HepG2 (cell line): ENCODE results near the gene INO80. TPM values are rescaled to one million over a fixed set of nuclear protein-coding genes. Genes with fewer than 3 reads are reported as not detected.

ENCODE experiments used
- BHLHE40 ChIP-seq: IDR thresholded peaks from 2 replicates; pipeline ENCODE4 v1.6.1; 2011; ENCODE audit warnings: low read length, improper control_type of control experiment
- DMAP1 ChIP-seq: IDR thresholded peaks from 2 replicates; pipeline ENCODE4 v1.6.1; 2016
- FOXP1 ChIP-seq, 2 experiments: fragments of 450-650 bp in 1 of 2; IDR thresholded peaks; 2 replicates each; pipeline ENCODE4 v1.6.1; 2017 to 2018; ENCODE audit warnings: antibody characterized with exemption in 1 of 2
- GTF2F1 ChIP-seq: fragments of 150-350 bp; IDR thresholded peaks from 2 replicates; pipeline ENCODE4 v1.6.1; 2014; ENCODE audit warnings: low read length
- SRSF4 ChIP-seq: fragments of 200-400 bp; formaldehyde crosslinking; IDR thresholded peaks from one replicate; pipeline ENCODE4 v1.6.1; 2018; ENCODE audit warnings: mild to moderate bottlenecking, low read depth, low read length, moderate library complexity; ENCODE audit not compliant: poor library complexity, severe bottlenecking
- THRA ChIP-seq: sonication (generic); formaldehyde crosslinking; IDR thresholded peaks from 2 replicates; pipeline ENCODE4 v1.4.0; 2020; ENCODE audit warnings: missing genetic modification reagents, borderline replicate concordance
- U2AF1 ChIP-seq: fragments of 200-400 bp; formaldehyde crosslinking; optimal IDR thresholded peaks from 2 replicates; pipeline ENCODE3; 2017; ENCODE audit warnings: mild to moderate bottlenecking, low read depth, low read length
- ZHX1 ChIP-seq: sonication (generic); formaldehyde crosslinking; IDR thresholded peaks from 2 replicates; pipeline ENCODE4 v1.8.1; 2022; ENCODE audit warnings: low read depth, mild to moderate bottlenecking, missing genetic modification reagents
- ZNF264 ChIP-seq: sonication (generic); formaldehyde crosslinking; IDR thresholded peaks from 2 replicates; pipeline ENCODE4 v1.4.0; 2020; ENCODE audit warnings: missing genetic modification reagents
- ZNF326 ChIP-seq: sonication (generic); formaldehyde crosslinking; IDR thresholded peaks from 2 replicates; pipeline ENCODE4 v1.4.0; 2020; ENCODE audit warnings: missing genetic modification reagents, borderline replicate concordance
- ZSCAN31 ChIP-seq: sonication (generic); formaldehyde crosslinking; IDR thresholded peaks from 2 replicates; pipeline ENCODE4 v1.5.0; 2020; ENCODE audit warnings: low read depth, mild to moderate bottlenecking, missing genetic modification reagents
- polyA plus RNA-seq, 8 experiments: library from polyadenylated mRNA; depleted of rRNA in 3 of 8; stranded (reverse) in 7 of 8; unstranded in 1 of 8; fragments of >200 nt; fragmentation: Illumina TruSeq in 4 of 8; extraction: Trizol in 4 of 8; gene quantifications; 2 replicates each; pipeline versions ENCODE4 v1.2.1 to v1.2.3, GENCODE V29; 2011 to 2016; ENCODE audit warnings: low read depth in 4 of 8, missing spikeins in 1 of 8, mixed read lengths in 1 of 8; ENCODE audit not compliant: insufficient read depth in 1 of 8
- total RNA-seq, 5 experiments: library from RNA; depleted of rRNA; stranded (reverse); fragments of >200 nt; fragmentation: Illumina TruSeq; extraction: Trizol; gene quantifications; 2 replicates each; pipeline ENCODE4 v1.2.3, GENCODE V29; 2016; ENCODE audit warnings: low read depth in 1 of 5
- TF ChIP-seq, protein P1 (sequence below): sonication (generic); formaldehyde crosslinking; IDR thresholded peaks from 2 replicates; pipeline ENCODE4 v1.9.0; 2021; ENCODE audit warnings: missing genetic modification reagents, borderline replicate concordance
- TF ChIP-seq, protein P2 (sequence below): sonication (generic); formaldehyde crosslinking; IDR thresholded peaks from 2 replicates; pipeline ENCODE4 v1.5.1; 2020; ENCODE audit warnings: mild to moderate bottlenecking, missing genetic modification reagents, moderate library complexity
- TF ChIP-seq, protein P3 (sequence below): sonication (generic); formaldehyde crosslinking; IDR thresholded peaks from 2 replicates; pipeline ENCODE4 v1.5.0; 2020; ENCODE audit warnings: mild to moderate bottlenecking, missing genetic modification reagents, borderline replicate concordance

INO80 gene
- total and polyA plus RNA-seq, 2 of the 13 experiments (the other 11 are each of a cell fraction or from before 2014, with no cell fraction given): 3.6 to 14.8 TPM

DNA sequence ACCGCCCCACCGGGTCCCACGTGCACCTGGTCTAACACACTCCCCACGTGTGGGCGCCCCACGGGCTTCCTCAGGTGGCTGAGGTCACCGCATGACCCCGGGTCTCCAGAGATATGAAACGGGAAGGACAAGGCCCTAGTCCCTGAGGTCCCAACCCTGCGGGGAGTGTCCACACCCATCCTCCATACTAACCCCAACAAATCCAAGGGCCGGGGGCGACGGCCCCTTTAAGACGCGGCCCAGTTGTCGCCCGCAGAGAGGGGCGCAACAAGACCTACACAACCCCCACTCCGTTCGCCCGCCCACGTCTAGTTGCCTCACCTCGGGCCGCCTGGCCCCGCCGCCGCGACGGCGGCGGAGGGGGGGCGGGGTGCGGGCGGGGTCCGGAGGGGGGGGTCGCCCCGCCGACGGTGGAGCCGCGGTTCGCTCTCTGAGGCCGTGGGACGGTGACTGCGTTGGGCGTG lies 396 bp downstream of the INO80 start (continued):
- TF ChIP-seq ZNF326 (CRISPR knock-in tag) (no peak), ZHX1 (no peak; the same call in 1 of the 2 replicates), ZSCAN31 (CRISPR knock-in tag) (0 out of 2 replicates have a peak, but pooled peaks have one; percentile 26), THRA (no peak), U2AF1 (peak; percentile 25), GTF2F1 (no peak), SRSF4 (no peak), ZNF264 (no peak), FOXP1 (IDR thresholded peaks at IDR 0.05) (no peak), FOXP1 (CRISPR knock-in tag; IDR thresholded peaks at IDR 0.05) (no peak), BHLHE40 (peak; percentile 53; the same call in 1 of the 2 replicates), DMAP1 (CRISPR knock-in tag) (peak; percentile 71; the same call in 1 of the 2 replicates)
- TF ChIP-seq, protein P1, sequence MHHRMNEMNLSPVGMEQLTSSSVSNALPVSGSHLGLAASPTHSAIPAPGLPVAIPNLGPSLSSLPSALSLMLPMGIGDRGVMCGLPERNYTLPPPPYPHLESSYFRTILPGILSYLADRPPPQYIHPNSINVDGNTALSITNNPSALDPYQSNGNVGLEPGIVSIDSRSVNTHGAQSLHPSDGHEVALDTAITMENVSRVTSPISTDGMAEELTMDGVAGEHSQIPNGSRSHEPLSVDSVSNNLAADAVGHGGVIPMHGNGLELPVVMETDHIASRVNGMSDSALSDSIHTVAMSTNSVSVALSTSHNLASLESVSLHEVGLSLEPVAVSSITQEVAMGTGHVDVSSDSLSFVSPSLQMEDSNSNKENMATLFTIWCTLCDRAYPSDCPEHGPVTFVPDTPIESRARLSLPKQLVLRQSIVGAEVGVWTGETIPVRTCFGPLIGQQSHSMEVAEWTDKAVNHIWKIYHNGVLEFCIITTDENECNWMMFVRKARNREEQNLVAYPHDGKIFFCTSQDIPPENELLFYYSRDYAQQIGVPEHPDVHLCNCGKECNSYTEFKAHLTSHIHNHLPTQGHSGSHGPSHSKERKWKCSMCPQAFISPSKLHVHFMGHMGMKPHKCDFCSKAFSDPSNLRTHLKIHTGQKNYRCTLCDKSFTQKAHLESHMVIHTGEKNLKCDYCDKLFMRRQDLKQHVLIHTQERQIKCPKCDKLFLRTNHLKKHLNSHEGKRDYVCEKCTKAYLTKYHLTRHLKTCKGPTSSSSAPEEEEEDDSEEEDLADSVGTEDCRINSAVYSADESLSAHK (CRISPR knock-in tag): no peak
- TF ChIP-seq, protein P2, sequence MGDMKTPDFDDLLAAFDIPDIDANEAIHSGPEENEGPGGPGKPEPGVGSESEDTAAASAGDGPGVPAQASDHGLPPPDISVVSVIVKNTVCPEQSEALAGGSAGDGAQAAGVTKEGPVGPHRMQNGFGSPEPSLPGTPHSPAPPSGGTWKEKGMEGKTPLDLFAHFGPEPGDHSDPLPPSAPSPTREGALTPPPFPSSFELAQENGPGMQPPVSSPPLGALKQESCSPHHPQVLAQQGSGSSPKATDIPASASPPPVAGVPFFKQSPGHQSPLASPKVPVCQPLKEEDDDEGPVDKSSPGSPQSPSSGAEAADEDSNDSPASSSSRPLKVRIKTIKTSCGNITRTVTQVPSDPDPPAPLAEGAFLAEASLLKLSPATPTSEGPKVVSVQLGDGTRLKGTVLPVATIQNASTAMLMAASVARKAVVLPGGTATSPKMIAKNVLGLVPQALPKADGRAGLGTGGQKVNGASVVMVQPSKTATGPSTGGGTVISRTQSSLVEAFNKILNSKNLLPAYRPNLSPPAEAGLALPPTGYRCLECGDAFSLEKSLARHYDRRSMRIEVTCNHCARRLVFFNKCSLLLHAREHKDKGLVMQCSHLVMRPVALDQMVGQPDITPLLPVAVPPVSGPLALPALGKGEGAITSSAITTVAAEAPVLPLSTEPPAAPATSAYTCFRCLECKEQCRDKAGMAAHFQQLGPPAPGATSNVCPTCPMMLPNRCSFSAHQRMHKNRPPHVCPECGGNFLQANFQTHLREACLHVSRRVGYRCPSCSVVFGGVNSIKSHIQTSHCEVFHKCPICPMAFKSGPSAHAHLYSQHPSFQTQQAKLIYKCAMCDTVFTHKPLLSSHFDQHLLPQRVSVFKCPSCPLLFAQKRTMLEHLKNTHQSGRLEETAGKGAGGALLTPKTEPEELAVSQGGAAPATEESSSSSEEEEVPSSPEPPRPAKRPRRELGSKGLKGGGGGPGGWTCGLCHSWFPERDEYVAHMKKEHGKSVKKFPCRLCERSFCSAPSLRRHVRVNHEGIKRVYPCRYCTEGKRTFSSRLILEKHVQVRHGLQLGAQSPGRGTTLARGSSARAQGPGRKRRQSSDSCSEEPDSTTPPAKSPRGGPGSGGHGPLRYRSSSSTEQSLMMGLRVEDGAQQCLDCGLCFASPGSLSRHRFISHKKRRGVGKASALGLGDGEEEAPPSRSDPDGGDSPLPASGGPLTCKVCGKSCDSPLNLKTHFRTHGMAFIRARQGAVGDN (CRISPR knock-in tag): peak; percentile 49
- TF ChIP-seq, protein P3, sequence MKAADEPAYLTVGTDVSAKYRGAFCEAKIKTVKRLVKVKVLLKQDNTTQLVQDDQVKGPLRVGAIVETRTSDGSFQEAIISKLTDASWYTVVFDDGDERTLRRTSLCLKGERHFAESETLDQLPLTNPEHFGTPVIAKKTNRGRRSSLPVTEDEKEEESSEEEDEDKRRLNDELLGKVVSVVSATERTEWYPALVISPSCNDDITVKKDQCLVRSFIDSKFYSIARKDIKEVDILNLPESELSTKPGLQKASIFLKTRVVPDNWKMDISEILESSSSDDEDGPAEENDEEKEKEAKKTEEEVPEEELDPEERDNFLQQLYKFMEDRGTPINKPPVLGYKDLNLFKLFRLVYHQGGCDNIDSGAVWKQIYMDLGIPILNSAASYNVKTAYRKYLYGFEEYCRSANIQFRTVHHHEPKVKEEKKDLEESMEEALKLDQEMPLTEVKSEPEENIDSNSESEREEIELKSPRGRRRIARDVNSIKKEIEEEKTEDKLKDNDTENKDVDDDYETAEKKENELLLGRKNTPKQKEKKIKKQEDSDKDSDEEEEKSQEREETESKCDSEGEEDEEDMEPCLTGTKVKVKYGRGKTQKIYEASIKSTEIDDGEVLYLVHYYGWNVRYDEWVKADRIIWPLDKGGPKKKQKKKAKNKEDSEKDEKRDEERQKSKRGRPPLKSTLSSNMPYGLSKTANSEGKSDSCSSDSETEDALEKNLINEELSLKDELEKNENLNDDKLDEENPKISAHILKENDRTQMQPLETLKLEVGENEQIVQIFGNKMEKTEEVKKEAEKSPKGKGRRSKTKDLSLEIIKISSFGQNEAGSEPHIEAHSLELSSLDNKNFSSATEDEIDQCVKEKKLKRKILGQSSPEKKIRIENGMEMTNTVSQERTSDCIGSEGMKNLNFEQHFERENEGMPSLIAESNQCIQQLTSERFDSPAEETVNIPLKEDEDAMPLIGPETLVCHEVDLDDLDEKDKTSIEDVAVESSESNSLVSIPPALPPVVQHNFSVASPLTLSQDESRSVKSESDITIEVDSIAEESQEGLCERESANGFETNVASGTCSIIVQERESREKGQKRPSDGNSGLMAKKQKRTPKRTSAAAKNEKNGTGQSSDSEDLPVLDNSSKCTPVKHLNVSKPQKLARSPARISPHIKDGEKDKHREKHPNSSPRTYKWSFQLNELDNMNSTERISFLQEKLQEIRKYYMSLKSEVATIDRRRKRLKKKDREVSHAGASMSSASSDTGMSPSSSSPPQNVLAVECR: peak; percentile 68
